H1 (cell line): ENCODE data around the gene INAFM2. TPM values are rescaled to one million over a fixed set of nuclear protein-coding genes. Genes with fewer than 3 reads are reported as not detected.

Experiments
- CTCF ChIA-PET: fragments of 300-600 bp; sonication (Branson Sonifier 250); formaldehyde crosslinking; loops from one replicate; lab custom pipeline; 2021; ENCODE audit not compliant: partially characterized antibody; lab: Charles Lee
- POLR2A ChIA-PET: fragments of 300-600 bp; sonication (Branson Sonifier 250); formaldehyde crosslinking; loops from one replicate; lab custom pipeline; 2021; ENCODE audit warnings: inconsistent platforms; ENCODE audit not compliant: partially characterized antibody; lab: Charles Lee
- DNase-seq, 2 experiments: peaks; one replicate each; pipeline versions ENCODE4 v3.0.0 to v3.0.0-alpha.2; 2010 to 2022; ENCODE audit warnings: low spot score in 2 of 2, low read depth in 1 of 2, mixed read lengths in 1 of 2
- FAIRE-seq: peaks from 2 replicates; lab custom pipeline; 2011; peaks lifted over from hg19 to GRCh38; lab: Jason Lieb, UNC
- H2AFZ ChIP-seq: 2 replicates; pipeline ENCODE4 v1.8.1; 2012; ENCODE audit warnings: low read length, inconsistent platforms
- H2AK5ac ChIP-seq: 2 replicates; pipeline ENCODE4 v1.6.1; 2013; ENCODE audit warnings: low read depth, low read length
- H2BK120ac ChIP-seq: replicated peaks from 2 replicates; pipeline ENCODE3; 2013; ENCODE audit warnings: low read depth, low read length, inconsistent platforms
- H2BK12ac ChIP-seq: 2 replicates; pipeline ENCODE4 v1.6.1; 2013; ENCODE audit warnings: low read depth, low read length
- H2BK15ac ChIP-seq: 2 replicates; pipeline ENCODE4 v1.6.1; 2013; ENCODE audit warnings: low read length
- H2BK20ac ChIP-seq: 2 replicates; pipeline ENCODE4 v1.6.1; 2013; ENCODE audit warnings: low read length
- H2BK5ac ChIP-seq: 2 replicates; pipeline ENCODE4 v1.6.1; 2013; ENCODE audit warnings: low read depth, low read length
- H3K14ac ChIP-seq: 2 replicates; pipeline ENCODE4 v1.6.1; 2013; ENCODE audit warnings: inconsistent platforms; ENCODE audit not compliant: insufficient read length
- H3K18ac ChIP-seq: 2 replicates; pipeline ENCODE4 v1.6.1; 2013; ENCODE audit warnings: low read length; ENCODE audit errors: extremely low read depth
- H3K23ac ChIP-seq: 2 replicates; pipeline ENCODE4 v1.6.1; 2013; ENCODE audit warnings: inconsistent platforms; ENCODE audit not compliant: insufficient read length
- H3K23me2 ChIP-seq: 2 replicates; pipeline ENCODE4 v1.6.1; 2013; ENCODE audit warnings: low read depth, low read length
- H3K27ac ChIP-seq: 2 replicates; pipeline ENCODE4 v1.6.1; 2011; ENCODE audit warnings: low read depth, low read length, inconsistent platforms
- H3K27me3 ChIP-seq, 4 experiments: replicated peaks in 1 of 4; 1 replicate in 1 of 4; 2 replicates in 3 of 4; pipeline versions ENCODE4 v1.6.1 to v1.8.1; 2011 to 2013; ENCODE audit warnings: low read length in 3 of 4, mild to moderate bottlenecking in 3 of 4, inconsistent platforms in 2 of 4, mixed read lengths in 2 of 4, moderate library complexity in 1 of 4; ENCODE audit not compliant: control insufficient read depth in 3 of 4, insufficient read depth in 3 of 4; ENCODE audit errors: extremely low read depth in 1 of 4
- H3K36me3 ChIP-seq, 4 experiments: 2 replicates each; pipeline versions ENCODE4 v1.6.1 to v1.8.1; 2011 to 2013; ENCODE audit warnings: mild to moderate bottlenecking in 4 of 4, low read length in 3 of 4, moderate library complexity in 2 of 4, control low read depth in 1 of 4, inconsistent platforms in 1 of 4; ENCODE audit not compliant: insufficient read depth in 4 of 4, control insufficient read depth in 2 of 4
- H3K4ac ChIP-seq: replicated peaks from 2 replicates; pipeline ENCODE3; 2013; ENCODE audit warnings: low read length, low read depth, mixed read lengths, inconsistent platforms; ENCODE audit not compliant: insufficient read length
- H3K4me1 ChIP-seq, 4 experiments: replicated peaks in 1 of 4; 1 replicate in 1 of 4; 2 replicates in 3 of 4; pipeline versions ENCODE4 v1.6.1 to v1.8.1; 2011 to 2013; ENCODE audit warnings: low read length in 3 of 4, inconsistent platforms in 2 of 4, mixed read lengths in 1 of 4; ENCODE audit not compliant: insufficient read depth in 4 of 4, control insufficient read depth in 3 of 4
- H3K4me2 ChIP-seq, 2 experiments: 2 replicates each; pipeline versions ENCODE4 v1.6.1 to v1.8.1; 2011 to 2013; ENCODE audit warnings: low read depth in 2 of 2, low read length in 2 of 2, control low read depth in 1 of 2, inconsistent platforms in 1 of 2, mild to moderate bottlenecking in 1 of 2; ENCODE audit not compliant: insufficient read depth in 1 of 2
- H3K4me3 ChIP-seq, 4 experiments: fragments of 200-600, 300-600 bp in 1 of 4; sonication (generic), shearing (Covaris generic), sonication (Bioruptor Twin) in 1 of 4; 2 replicates each; pipeline versions ENCODE4 v1.5.1 to v1.8.1; 2011 to 2016; ENCODE audit warnings: low read length in 4 of 4, low read depth in 3 of 4, control low read depth in 2 of 4, inconsistent platforms in 2 of 4, mild to moderate bottlenecking in 2 of 4, mixed read lengths in 1 of 4, moderate library complexity in 1 of 4; ENCODE audit not compliant: insufficient read depth in 2 of 4; ENCODE audit errors: extremely low read depth in 1 of 4
- H3K56ac ChIP-seq: replicated peaks from 2 replicates; pipeline ENCODE3; 2013; ENCODE audit warnings: low read depth, mild to moderate bottlenecking, mixed read lengths, low read length, inconsistent platforms; ENCODE audit not compliant: insufficient read length
- H3K79me1 ChIP-seq: 2 replicates; pipeline ENCODE4 v1.6.1; 2013; ENCODE audit warnings: low read depth, low read length, control low read depth
- H3K79me2 ChIP-seq, 2 experiments: 2 replicates each; pipeline versions ENCODE4 v1.6.1 to v1.8.1; 2012 to 2013; ENCODE audit warnings: low read length in 2 of 2, mild to moderate bottlenecking in 2 of 2, inconsistent platforms in 1 of 2; ENCODE audit not compliant: insufficient read depth in 2 of 2, control insufficient read depth in 1 of 2
- H3K9ac ChIP-seq, 4 experiments: replicated peaks in 1 of 4; 1 replicate in 1 of 4; 2 replicates in 3 of 4; pipeline versions ENCODE4 v1.6.1 to v1.8.1; 2011 to 2013; ENCODE audit warnings: low read depth in 3 of 4, low read length in 3 of 4, control low read depth in 2 of 4, mild to moderate bottlenecking in 2 of 4, moderate library complexity in 2 of 4, inconsistent platforms in 1 of 4; ENCODE audit errors: extremely low read depth in 1 of 4
- H3K9me3 ChIP-seq, 2 experiments: 2 replicates each; pipeline versions ENCODE4 v1.6.1 to v1.8.1; 2012 to 2013; ENCODE audit warnings: mild to moderate bottlenecking in 2 of 2, moderate library complexity in 2 of 2, control low read depth in 1 of 2, inconsistent platforms in 1 of 2, low read depth in 1 of 2, low read length in 1 of 2, mixed read lengths in 1 of 2; ENCODE audit not compliant: insufficient read depth in 2 of 2
- H4K20me1 ChIP-seq, 2 experiments: replicated peaks in 1 of 2; 2 replicates each; pipeline versions ENCODE3 to v1.8.1; 2011 to 2013; ENCODE audit warnings: inconsistent platforms in 2 of 2, low read length in 2 of 2, mild to moderate bottlenecking in 1 of 2; ENCODE audit not compliant: insufficient read depth in 2 of 2, control insufficient read depth in 1 of 2
- H4K5ac ChIP-seq: 2 replicates; pipeline ENCODE4 v1.6.1; 2013; ENCODE audit warnings: low read length, low read depth, mixed read lengths, inconsistent platforms; ENCODE audit not compliant: insufficient read length
- H4K8ac ChIP-seq: 2 replicates; pipeline ENCODE4 v1.8.0; 2013; ENCODE audit warnings: mild to moderate bottlenecking, moderate library complexity, low read length, inconsistent platforms; ENCODE audit not compliant: insufficient read depth; ENCODE audit errors: extremely low read depth
- H4K91ac ChIP-seq: replicated peaks from 2 replicates; pipeline ENCODE3; 2013; ENCODE audit warnings: low read length, mixed read lengths, inconsistent platforms; ENCODE audit not compliant: insufficient read length
- CHD1 ChIP-seq: IDR thresholded peaks from 2 replicates; pipeline ENCODE4 v1.6.1; 2012; ENCODE audit warnings: low read depth, low read length, improper control_type of control experiment
- EGR1 ChIP-seq: IDR thresholded peaks from 2 replicates; pipeline ENCODE4 v1.6.1; 2011; ENCODE audit warnings: low read depth, low read length, borderline replicate concordance
- EZH2 ChIP-seq: fragments of 200-600 bp; sonication (generic); IDR thresholded peaks from 2 replicates; pipeline ENCODE4 v1.7.1; 2012; ENCODE audit warnings: low read depth, mild to moderate bottlenecking, moderate library complexity, low read length, inconsistent platforms; ENCODE audit not compliant: severe bottlenecking
- NRF1 ChIP-seq: IDR thresholded peaks from 2 replicates; pipeline ENCODE4 v1.6.1; 2011; ENCODE audit warnings: mild to moderate bottlenecking, low read depth, low read length, improper control_type of control experiment
- SIN3A ChIP-seq, 2 experiments: IDR thresholded peaks in 1 of 2; conservative IDR thresholded peaks in 1 of 2; 2 replicates each; pipeline ENCODE4 v1.6.1; 2011 to 2012; ENCODE audit warnings: low read length in 2 of 2, improper control_type of control experiment in 1 of 2, low read depth in 1 of 2, mild to moderate bottlenecking in 1 of 2
- SRF ChIP-seq: IDR thresholded peaks from 2 replicates; pipeline ENCODE4 v1.6.1; 2011; ENCODE audit warnings: mild to moderate bottlenecking, low read depth, low read length, moderate library complexity
- SUZ12 ChIP-seq: fragments of 200-600 bp; sonication (generic); IDR thresholded peaks from 2 replicates; pipeline ENCODE4 v1.6.1; 2012; ENCODE audit warnings: mild to moderate bottlenecking, inconsistent platforms, low read length, moderate library complexity, mixed read lengths
- WGBS, 2 experiments: shearing (Covaris generic) in 1 of 2; methylation state at CpG; one replicate each; pipeline versions ENCODE4 v1.1.6 to v1.1.7; 2013 to 2015; ENCODE audit warnings: low lambda C conversion rate in 2 of 2, mixed read lengths in 2 of 2, inconsistent platforms in 1 of 2, low coverage in 1 of 2, missing lambda C conversion rate in 1 of 2; ENCODE audit not compliant: insufficient replicate concordance in 2 of 2, insufficient coverage in 1 of 2, insufficient read length in 1 of 2; ENCODE audit errors: extremely low coverage in 1 of 2, missing lambda C conversion rate in 1 of 2; 5-methylcytosine and 5-hydroxymethylcytosine counted together
- polyA plus RNA-seq, 7 experiments: library from polyadenylated mRNA; depleted of rRNA in 3 of 7; stranded (reverse) in 5 of 7; unstranded in 2 of 7; fragments of >200 nt in 5 of 7; fragments of 200-250 nt in 2 of 7; gene quantifications; 1 replicate in 5 of 7; 2 replicates in 1 of 7; 4 replicates in 1 of 7; pipeline versions ENCODE4 v1.2.1 to v1.2.3, GENCODE V29; 2011 to 2013; ENCODE audit warnings: missing spikeins in 2 of 7, mixed read lengths in 2 of 7
- total RNA-seq: library from RNA; stranded (reverse); fragmentation: NEBNext Ultra II Directional; extraction: Animal tissue kit (Norgen Biotek cat#: 25700); gene quantifications from 2 replicates; pipeline ENCODE4 v1.2.1, GENCODE V29; 2021

Gene INAFM2
- total and polyA plus RNA-seq, 2 of the 8 experiments (the other 6 are each of a cell fraction or from before 2014, with no cell fraction given), result 15.3 to 35.1 TPM

DNA sequence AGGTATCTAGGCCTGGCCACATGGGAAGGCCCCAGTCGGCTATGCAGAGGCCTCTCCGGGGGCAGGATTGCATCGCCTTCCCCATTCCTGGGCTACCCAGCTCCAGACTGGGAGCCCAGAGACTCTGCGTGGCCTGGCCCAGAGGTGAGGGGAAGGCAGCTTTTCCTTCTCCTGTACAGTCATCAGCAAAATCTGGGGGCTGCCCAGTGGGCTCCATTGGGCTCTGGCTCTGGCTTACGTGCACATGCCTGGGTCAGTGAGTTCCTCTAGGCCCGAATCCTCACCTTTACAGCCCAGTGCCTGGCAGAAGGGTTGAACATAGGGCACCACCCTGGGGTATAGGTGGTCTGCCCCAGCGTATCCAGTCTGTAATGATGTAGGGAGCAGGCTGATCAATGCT is 36.7 kb upstream of the INAFM2 start:
- Histone ChIP-seq H2BK15ac (no peak overlapping the region), H2AFZ (no peak overlapping the region), H3K9ac (peak overlapping the region in 1 of 4 experiments; percentile 14; a peak in 1 of 7 replicates), H3K4me2 (no peak overlapping the region), H3K14ac (no peak overlapping the region), H4K8ac (no peak overlapping the region; the same call in 1 of the 2 replicates), H3K4me1 (peaks cover 10 to 39% (median 27%) of the 10 kb centered on the region in 4 experiments), H3K23ac (no peak overlapping the region), H3K56ac (no peak overlapping the region), H3K27ac (no peak overlapping the region), H2AK5ac (peak overlapping the region; percentile 6; the same call in 1 of the 2 replicates), H4K91ac (no peak overlapping the region), H3K9me3 (no peaks in the 10 kb centered on the region), H3K18ac (no peak overlapping the region; the same call in 1 of the 2 replicates), H2BK120ac (no peak overlapping the region), H4K20me1 (no peaks in the 10 kb centered on the region), H3K23me2 (peaks cover 19% of the 10 kb centered on the region; the same call in 1 of the 2 replicates), H3K4ac (no peak overlapping the region), H3K27me3 (peaks cover 36 to 67% (median 52%) of the 10 kb centered on the region in 4 experiments), H3K79me2 (no peaks in the 10 kb centered on the region), H3K79me1 (no peaks in the 10 kb centered on the region; the same call in 1 of the 2 replicates), H2BK5ac (no peak overlapping the region), H3K36me3 (peaks cover 0 to 11% (median 0%) of the 10 kb centered on the region in 4 experiments; a peak in 1 of 8 replicates), H4K5ac (no peak overlapping the region), H2BK20ac (no peak overlapping the region), H3K4me3 (no peak overlapping the region), H2BK12ac (peak overlapping the region; percentile 19; the same call in 1 of the 2 replicates)
- TF ChIP-seq SRF (no peak), EZH2 (no peak), NRF1 (no peak), SIN3A (conservative IDR thresholded peaks at IDR 0.05 in 1 of 2, IDR thresholded peaks at IDR 0.05 in 1 of 2; ENCODE audit: low read depth in 1 of 2, low read length in 2 of 2) (no peak), SUZ12 (no peak), EGR1 (no peak), CHD1 (no peak)
- WGBS, 2 experiments, result 87% methylated on average over 6 of the region's 7 CpGs; no CpG with 5 or more reads in 1 of the 2 experiments
- FAIRE-seq (no peak), DNase-seq (no peak)
- ChIA-PET POLR2A (interaction anchor here (1.0 to 2.3 kb wide), 8 partner anchors 11 to 55 kb away, joined by 3 to 11 read pairs (median 6); partner anchors contain the start of gene PLCB2), CTCF (interaction anchor here (0.8 to 16.2 kb wide), 7 partner anchors 8 to 500 kb away, joined by 3 to 518 read pairs (median 59); partner anchors contain the start of genes CCDC9B, INAFM2 and PLCB2)
